Mesenteric fat pad (tissue), 1 donor: ENCODE measurements around the gene ARL6IP1. TPM values are rescaled to one million over a fixed set of nuclear protein-coding genes. Genes with fewer than 3 reads are reported as not detected.
A peak's percentile ranks its signal among the peaks of the same experiment; 100 is the strongest.

Experiments
- DNase-seq: peaks from one replicate; pipeline ENCODE4 v3.0.0-alpha.2; 2020; ENCODE audit warnings: low spot score
- long read RNA-seq: library from polyadenylated mRNA; unstranded; transcript quantifications from one replicate; pipeline ENCODE4 v2.0.0, GENCODE V29; 2020
- total RNA-seq: library from RNA; stranded (reverse); fragmentation: NEBNext Ultra II Directional; extraction: Animal tissue kit (Norgen Biotek cat#: 25700); gene quantifications from one replicate; pipeline ENCODE4 v1.2.1, GENCODE V29; 2021
- donor health status: DM: yes; HTN: yes; CAD: no.

The ARL6IP1 gene
- total RNA-seq: 104 TPM
- long read RNA-seq, transcript ARL6IP1-201 (6 exons, 2,409 nt): major isoform, 351 of 392 reads
- long read RNA-seq, partial matches to known transcripts: 35 of 392 reads
- long read RNA-seq, other reads (novel, unspliced or antisense): 5 of 392 reads

GRCh38 chr16:18801145-18801972 is at the start of gene ARL6IP1:
TSS of gene ARL6IP1 (minus strand) at chr16:18801549. CDS start at chr16:18801466, 83 bp downstream.
- peak; percentile 99 for DNase-seq

GRCh38 chr16:18846416-18846815 is 45.1 kb upstream of the ARL6IP1 start:
- DNase-seq: no peak

GRCh38 chr16:18842565-18842964 is 41.2 kb upstream of the ARL6IP1 start:
- no peak for DNase-seq

- DNase-seq: no peak
Observed at GRCh38 chr16:18841833-18842525, 40.6 kb upstream of the ARL6IP1 start.

GRCh38 chr16:18839555-18839954 is 38.2 kb upstream of the ARL6IP1 start:
- DNase-seq: no peak

- no peak for DNase-seq
Observed at GRCh38 chr16:18836702-18837101, 35.4 kb upstream of the ARL6IP1 start.

- no peak for DNase-seq
Observed at GRCh38 chr16:18834864-18835263, 33.5 kb upstream of the ARL6IP1 start.

GRCh38 chr16:18833707-18834505 is 32.6 kb upstream of the ARL6IP1 start:
- DNase-seq: no peak

- no peak for DNase-seq
Observed at GRCh38 chr16:18832613-18833012, 31.3 kb upstream of the ARL6IP1 start.

GRCh38 chr16:18832006-18832405 is 30.7 kb upstream of the ARL6IP1 start:
- DNase-seq: no peak

- no peak for DNase-seq
Observed at GRCh38 chr16:18829251-18829650, 27.9 kb upstream of the ARL6IP1 start.

GRCh38 chr16:18827890-18828289 is 26.5 kb upstream of the ARL6IP1 start:
- DNase-seq: no peak

- no peak for DNase-seq
Observed at GRCh38 chr16:18816286-18816685, 14.9 kb upstream of the ARL6IP1 start.

GRCh38 chr16:18811925-18812324 is 10.6 kb upstream of the ARL6IP1 start:
- no peak for DNase-seq

- DNase-seq: no peak
Observed at GRCh38 chr16:18809165-18809564, 7.8 kb upstream of the ARL6IP1 start.

GRCh38 chr16:18805257-18805773 is 4.0 kb upstream of the ARL6IP1 start:
- DNase-seq: no peak

- no peak for DNase-seq
Observed at GRCh38 chr16:18804540-18804939, 3.2 kb upstream of the ARL6IP1 start.

GRCh38 chr16:18803569-18804462 is 2.5 kb upstream of the ARL6IP1 start:
- DNase-seq: no peak

GRCh38 chr16:18802767-18803343 is 1.5 kb upstream of the ARL6IP1 start:
- DNase-seq: no peak

GRCh38 chr16:18800775-18801144 is 589 bp downstream of the ARL6IP1 start:
- DNase-seq: no peak
